ENCODE measurements around the gene SLIT1.
A peak's percentile ranks its signal among the peaks of the same experiment; 100 is the strongest.

The SLIT1 gene

GRCh38 chr10:97086530-97086929, 99.2 kb downstream of the SLIT1 start:
- no peak for DNase-seq

GRCh38 chr10:97083228-97083829, 102.4 kb downstream of the SLIT1 start:
- peak in 15 of 56 donors; percentile 17 to 72 (median 42) for DNase-seq

GRCh38 chr10:97082575-97082974, 103.2 kb downstream of the SLIT1 start:
- peak in 1 of 56 donors; percentile 18 for DNase-seq

- DNase-seq, result peak in 6 of 56 donors; percentile 7 to 36 (median 11)
Measured at GRCh38 chr10:97081621-97082235, 104.0 kb downstream of the SLIT1 start.

- DNase-seq, result no peak
Measured at GRCh38 chr10:97080051-97080776, 105.5 kb downstream of the SLIT1 start.

- DNase-seq, result no peak
Measured at GRCh38 chr10:97079448-97079847, 106.3 kb downstream of the SLIT1 start.

GRCh38 chr10:97078938-97079445, 106.8 kb downstream of the SLIT1 start:
- DNase-seq, result no peak

- no peak for DNase-seq
Measured at GRCh38 chr10:97078261-97078937, 107.4 kb downstream of the SLIT1 start.

GRCh38 chr10:97076781-97077180, 109.0 kb downstream of the SLIT1 start:
- DNase-seq, result no peak

- no peak for DNase-seq
Measured at GRCh38 chr10:97075961-97076525, 109.7 kb downstream of the SLIT1 start.

- no peak for DNase-seq
Measured at GRCh38 chr10:97075421-97075820, 110.3 kb downstream of the SLIT1 start.

- peak in 23 of 56 donors; percentile 9 to 72 (median 32) for DNase-seq
Measured at GRCh38 chr10:97074256-97075145, 111.3 kb downstream of the SLIT1 start.

- peak in 52 of 56 donors; percentile 9 to 95 (median 69) for DNase-seq
Measured at GRCh38 chr10:97072851-97073665, 112.7 kb downstream of the SLIT1 start.

- DNase-seq, result no peak
Measured at GRCh38 chr10:97071496-97071895, 114.3 kb downstream of the SLIT1 start.

- no peak for DNase-seq
Measured at GRCh38 chr10:97069576-97070362, 116.0 kb downstream of the SLIT1 start.

- DNase-seq, result no peak
Measured at GRCh38 chr10:97069026-97069425, 116.7 kb downstream of the SLIT1 start.

- no peak for DNase-seq
Measured at GRCh38 chr10:97067716-97068391, 117.9 kb downstream of the SLIT1 start.
